Left ventricle myocardium inferior (tissue), 1 donor: ENCODE results near the gene PPP1R12B. TPM values are rescaled to one million over a fixed set of nuclear protein-coding genes. Genes with fewer than 3 reads are reported as not detected.

Experiments used
- DNase-seq: peaks from one replicate; pipeline ENCODE4 v3.0.0-alpha.2; 2020
- H3K27ac ChIP-seq: fragments of 200-600 bp; replicated peaks from 2 replicates; pipeline ENCODE4 v1.8.0; 2021
- H3K27me3 ChIP-seq: fragments of 200-600 bp; 2 replicates; pipeline ENCODE4 v1.8.0; 2021; ENCODE audit warnings: low read depth
- H3K36me3 ChIP-seq: fragments of 200-600 bp; 2 replicates; pipeline ENCODE4 v1.8.0; 2021
- H3K4me1 ChIP-seq: fragments of 200-600 bp; 2 replicates; pipeline ENCODE4 v1.8.0; 2021
- H3K4me3 ChIP-seq: fragments of 200-600 bp; 2 replicates; pipeline ENCODE4 v1.8.0; 2021; ENCODE audit warnings: mild to moderate bottlenecking, moderate library complexity
- H3K9me3 ChIP-seq: fragments of 200-600 bp; replicated peaks from 2 replicates; pipeline ENCODE4 v1.8.0; 2021
- CTCF ChIP-seq: fragments of 200-600 bp; IDR thresholded peaks from 2 replicates; pipeline ENCODE4 v1.8.0; 2021; ENCODE audit warnings: antibody characterized with exemption, mild to moderate bottlenecking, borderline replicate concordance
- intact Hi-C: fragments of 100-400 bp; cut with micrococcal nuclease; formaldehyde crosslinking; loops from one replicate; pipeline ENCODE4 v1.11.0; 2022
- total RNA-seq: library from RNA; stranded (reverse); fragmentation: NEBNext Ultra II Directional; extraction: Animal tissue kit (Norgen Biotek cat#: 25700); gene quantifications from one replicate; pipeline ENCODE4 v1.2.1, GENCODE V29; 2021
- donor health status: DM: no; HTN: yes; CAD: no; lungs with severe emphysema.

PPP1R12B gene
- total RNA-seq, 1 donor from 2014 or later, result 706 TPM

- H3K4me1 ChIP-seq, result peaks cover 56% of the 10 kb centered on the region
- peaks cover 4% of the 10 kb centered on the region for H3K36me3 ChIP-seq
- intact Hi-C loops, result loop anchor here (10.0 kb wide), 1 partner anchor 89 kb away; no protein-coding TSS in a partner anchor
- peak overlapping the region; percentile 90 for H3K27ac ChIP-seq
- TF ChIP-seq CTCF, result no peak
- H3K4me3 ChIP-seq, result no peak overlapping the region
- DNase-seq, result no peak
- no peaks in the 10 kb centered on the region for H3K9me3 ChIP-seq
- H3K27me3 ChIP-seq, result no peaks in the 10 kb centered on the region
Observed at GRCh38 chr1:202593845-202594244, 245.3 kb downstream of the PPP1R12B start.

- Histone ChIP-seq H3K9me3 (no peaks in the 10 kb centered on the region), H3K27me3 (no peaks in the 10 kb centered on the region), H3K4me3 (no peak overlapping the region), H3K4me1 (peaks cover 37% of the 10 kb centered on the region), H3K36me3 (peaks cover 4% of the 10 kb centered on the region), H3K27ac (no peak overlapping the region)
- no peak for DNase-seq
- intact Hi-C loops, result loop anchor here (10.0 kb wide), 1 partner anchor 92 kb away; no protein-coding TSS in a partner anchor
- no peak for TF ChIP-seq CTCF
Observed at GRCh38 chr1:202596638-202597037, 248.1 kb downstream of the PPP1R12B start.

GRCh38 chr1:202597090-202597761, 248.7 kb downstream of the PPP1R12B start:
- Histone ChIP-seq H3K27me3 (no peaks in the 10 kb centered on the region), H3K4me1 (peaks cover 31% of the 10 kb centered on the region), H3K4me3 (no peak overlapping the region), H3K36me3 (peaks cover 4% of the 10 kb centered on the region), H3K9me3 (no peaks in the 10 kb centered on the region), H3K27ac (no peak overlapping the region)
- intact Hi-C loops, result loop anchor here (10.0 kb wide), 1 partner anchor 92 kb away; no protein-coding TSS in a partner anchor
- no peak for TF ChIP-seq CTCF
- DNase-seq, result no peak

- Histone ChIP-seq H3K36me3 (peaks cover 4% of the 10 kb centered on the region), H3K9me3 (no peaks in the 10 kb centered on the region), H3K27ac (no peak overlapping the region), H3K27me3 (no peaks in the 10 kb centered on the region), H3K4me1 (peaks cover 9% of the 10 kb centered on the region), H3K4me3 (no peak overlapping the region)
- intact Hi-C loops, result loop anchor here (10.0 kb wide), 1 partner anchor 95 kb away; no protein-coding TSS in a partner anchor
- peak; percentile 54 for DNase-seq
- TF ChIP-seq CTCF, result peak; percentile 83
Observed at GRCh38 chr1:202599669-202600431, 251.4 kb downstream of the PPP1R12B start.

- Histone ChIP-seq H3K9me3 (no peaks in the 10 kb centered on the region), H3K27ac (no peak overlapping the region), H3K4me1 (peaks cover 9% of the 10 kb centered on the region), H3K4me3 (no peak overlapping the region), H3K27me3 (no peaks in the 10 kb centered on the region), H3K36me3 (peaks cover 8% of the 10 kb centered on the region)
- TF ChIP-seq CTCF, result peak; percentile 20
- DNase-seq, result no peak
- intact Hi-C loops, result no loop called here
Observed at GRCh38 chr1:202600432-202601041, 252.0 kb downstream of the PPP1R12B start.
